Activated B cell treated with CpG ODN at 0.5 μM for 24 hours (primary cell): ENCODE measurements around the gene PCGF3. TPM values are rescaled to one million over a fixed set of nuclear protein-coding genes. Genes with fewer than 3 reads are reported as not detected.

Experiments used
- ATAC-seq: fragments of 200-7000 bp; cut with Tn5 transposase; one replicate; pipeline ENCODE4 v1.10.0; 2021; ENCODE audit warnings: low read depth, mild to moderate bottlenecking, moderate library complexity
- CTCF ChIA-PET: fragments of 350-600 bp; sonication (Branson Sonifier 250); formaldehyde crosslinking; loops from one replicate; lab custom pipeline; 2021; ENCODE audit warnings: antibody characterized with exemption; lab: Charles Lee
- POLR2A ChIA-PET: fragments of 350-600 bp; sonication (Branson Sonifier 250); formaldehyde crosslinking; loops from one replicate; lab custom pipeline; 2021; ENCODE audit warnings: antibody characterized with exemption; lab: Charles Lee
- DNase-seq: peaks from one replicate; pipeline ENCODE4 v3.0.0; 2022
- H3K27ac Mint-ChIP-seq: one replicate; pipeline ENCODE4 v1.8.0; 2020; ENCODE audit warnings: mixed read lengths
- H3K27me3 Mint-ChIP-seq: one replicate; pipeline ENCODE4 v1.8.0; 2021; ENCODE audit warnings: mixed read lengths
- H3K36me3 Mint-ChIP-seq: one replicate; pipeline ENCODE4 v1.8.0; 2021; ENCODE audit warnings: low read depth, mixed read lengths
- H3K4me1 Mint-ChIP-seq: one replicate; pipeline ENCODE4 v1.8.0; 2021; ENCODE audit warnings: mixed read lengths
- H3K4me3 Mint-ChIP-seq: one replicate; pipeline ENCODE4 v1.8.0; 2020; ENCODE audit warnings: mild to moderate bottlenecking, mixed read lengths
- H3K9me3 Mint-ChIP-seq: one replicate; pipeline ENCODE4 v1.8.0; 2020; ENCODE audit warnings: mixed read lengths
- CTCF ChIP-seq: fragments of 200-600 bp; IDR thresholded peaks from one replicate; pipeline ENCODE4 v1.8.0; 2022; ENCODE audit warnings: antibody characterized with exemption, mild to moderate bottlenecking
- intact Hi-C: fragments of 100-400 bp; cut with micrococcal nuclease; formaldehyde crosslinking; loops from one replicate; pipeline ENCODE4 v1.15.1; 2024
- total RNA-seq: library from RNA; stranded (reverse); gene quantifications from 2 replicates; pipeline ENCODE4 v1.2.3, GENCODE V29; 2022

Gene PCGF3
- total RNA-seq, 1 donor from 2014 or later = 59.2 TPM

- Mint-ChIP-seq H3K36me3 (peaks cover 58% of the 10 kb centered on the region), H3K9me3 (no peaks in the 10 kb centered on the region), H3K4me1 (peaks cover 1% of the 10 kb centered on the region), H3K4me3 (no peak overlapping the region), H3K27ac (no peak overlapping the region), H3K27me3 (no peaks in the 10 kb centered on the region)
- CTCF ChIA-PET = no interaction called here
- no peak for TF ChIP-seq CTCF
- ATAC-seq = no peak
- intact Hi-C loops = no loop called here
- POLR2A ChIA-PET = no interaction called here
- DNase-seq = no peak
Measured at GRCh38 chr4:738781-739280, 33.2 kb downstream of the PCGF3 start.

GRCh38 chr4:739569-739968, 33.9 kb downstream of the PCGF3 start:
- Mint-ChIP-seq H3K4me3 (no peak overlapping the region), H3K4me1 (peaks cover 1% of the 10 kb centered on the region), H3K9me3 (no peaks in the 10 kb centered on the region), H3K36me3 (peaks cover 57% of the 10 kb centered on the region), H3K27ac (no peak overlapping the region), H3K27me3 (no peaks in the 10 kb centered on the region)
- ATAC-seq (no peak), DNase-seq (no peak)
- intact Hi-C loops = no loop called here
- POLR2A ChIA-PET = no interaction called here
- TF ChIP-seq CTCF = no peak
- CTCF ChIA-PET = no interaction called here

GRCh38 chr4:740011-740410, 34.4 kb downstream of the PCGF3 start:
- no peaks in the 10 kb centered on the region for H3K9me3 Mint-ChIP-seq
- intact Hi-C loops = loop anchor here (5.0 kb wide), 3 partner anchors 33 to 392 kb away; partner anchors contain the start of gene PCGF3
- ChIA-PET POLR2A (no interaction called here), CTCF (no interaction called here)
- TF ChIP-seq CTCF = no peak
- no peak for ATAC-seq
- peaks cover 1% of the 10 kb centered on the region for H3K4me1 Mint-ChIP-seq
- no peaks in the 10 kb centered on the region for H3K27me3 Mint-ChIP-seq
- no peak overlapping the region for H3K4me3 Mint-ChIP-seq
- H3K36me3 Mint-ChIP-seq = peaks cover 53% of the 10 kb centered on the region
- DNase-seq = no peak
- no peak overlapping the region for H3K27ac Mint-ChIP-seq

- no peaks in the 10 kb centered on the region for H3K9me3 Mint-ChIP-seq
- no peak overlapping the region for H3K27ac Mint-ChIP-seq
- ChIA-PET CTCF (interaction anchor here (1.8 to 3.7 kb wide), 2 partner anchors 10 to 246 kb away, joined by 5 to 43 read pairs; partner anchors contain the start of gene IDUA), POLR2A (no interaction called here)
- ATAC-seq (no peak), DNase-seq (no peak)
- no peak overlapping the region for H3K4me3 Mint-ChIP-seq
- intact Hi-C loops = loop anchor here (5.0 kb wide), 3 partner anchors 33 to 392 kb away; partner anchors contain the start of gene PCGF3
- no peak for TF ChIP-seq CTCF
- H3K27me3 Mint-ChIP-seq = no peaks in the 10 kb centered on the region
- H3K4me1 Mint-ChIP-seq = peaks cover 1% of the 10 kb centered on the region
- peaks cover 45% of the 10 kb centered on the region for H3K36me3 Mint-ChIP-seq
Measured at GRCh38 chr4:740656-741282, 35.1 kb downstream of the PCGF3 start.

DNA sequence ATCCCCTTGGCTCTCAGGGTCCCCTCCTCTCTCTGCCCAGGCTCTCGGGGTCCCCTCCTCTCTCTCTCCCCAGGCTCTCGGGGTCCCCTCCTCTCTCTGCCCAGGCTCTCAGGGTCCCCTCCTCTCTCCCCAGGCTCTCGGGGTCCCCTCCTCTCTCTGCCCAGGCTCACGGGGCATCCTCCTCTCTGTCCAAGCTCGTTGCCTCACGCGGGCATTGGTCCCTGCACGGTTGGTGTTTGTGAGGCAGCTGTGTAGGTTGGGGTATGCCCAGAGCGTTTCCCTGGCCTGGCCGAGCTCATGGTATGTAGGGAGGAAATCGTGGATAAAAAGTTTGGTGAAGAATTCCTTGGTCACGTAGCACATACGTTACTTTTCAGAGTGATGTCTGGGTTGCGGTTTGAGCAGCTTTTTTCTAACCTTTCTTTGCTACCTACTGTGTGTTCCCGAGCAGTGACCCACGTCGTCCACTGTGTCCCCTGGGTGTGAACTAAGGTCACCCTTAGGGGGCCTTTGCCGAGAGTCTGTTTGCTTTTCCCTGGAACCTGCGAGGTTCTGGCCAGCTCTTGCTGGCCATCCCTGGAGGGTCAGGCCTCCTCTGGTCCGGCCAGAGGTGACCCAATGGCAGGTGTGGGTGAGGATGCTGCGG, 36.6 kb downstream of the PCGF3 start:
- peaks cover 41% of the 10 kb centered on the region for H3K36me3 Mint-ChIP-seq
- intact Hi-C loops = loop anchor here (2.0 to 5.0 kb wide), 4 partner anchors 35 to 390 kb away; partner anchors contain the start of genes IDUA and PCGF3
- no peak overlapping the region for H3K4me3 Mint-ChIP-seq
- no peak for DNase-seq
- no peak for TF ChIP-seq CTCF
- CTCF ChIA-PET = interaction anchor here (0.7 to 3.7 kb wide), 10 partner anchors 9 to 389 kb away, joined by 3 to 43 read pairs (median 4); partner anchors contain the start of genes GAK, IDUA and TMEM175
- H3K27ac Mint-ChIP-seq = no peak overlapping the region
- H3K27me3 Mint-ChIP-seq = no peaks in the 10 kb centered on the region
- peaks cover 1% of the 10 kb centered on the region for H3K4me1 Mint-ChIP-seq
- no peak for ATAC-seq
- H3K9me3 Mint-ChIP-seq = no peaks in the 10 kb centered on the region
- POLR2A ChIA-PET = interaction anchor here (0.6 to 1.4 kb wide), 5 partner anchors 14 to 593 kb away, joined by 3 to 17 read pairs (median 3); partner anchors contain the start of gene IDUA
